Measurements from ENCODE around the gene GIMAP8. TPM values are rescaled to one million over a fixed set of nuclear protein-coding genes. Genes with fewer than 3 reads are reported as not detected.
A peak's percentile ranks its signal among the peaks of the same experiment; 100 is the strongest.

The GIMAP8 gene
- total RNA-seq, 6 experiments from 2014 or later, result 2.7 to 10.0 (median 6.2) TPM

- H3K27me3 ChIP-seq, result no peaks in the 10 kb centered on the region
- H3K27ac ChIP-seq, result no peak overlapping the region
- peaks cover 0 to 23% (median 8%) of the 10 kb centered on the region in 4 donors for H3K4me1 ChIP-seq
- intact Hi-C loops (cut with DNase I), result no loop called here
- no peak overlapping the region for H3K4me3 ChIP-seq
- DNase-seq (no peak), ATAC-seq (no peak)
- WGBS (ENCODE audit: insufficient coverage, low coverage, low lambda C conversion rate, missing lambda C conversion rate), result 93% methylated on average over 9 of the region's 22 CpGs
- TF ChIP-seq POLR2A (IDR thresholded peaks at IDR 0.05), result no peak
- TF ChIP-seq, protein P1, sequence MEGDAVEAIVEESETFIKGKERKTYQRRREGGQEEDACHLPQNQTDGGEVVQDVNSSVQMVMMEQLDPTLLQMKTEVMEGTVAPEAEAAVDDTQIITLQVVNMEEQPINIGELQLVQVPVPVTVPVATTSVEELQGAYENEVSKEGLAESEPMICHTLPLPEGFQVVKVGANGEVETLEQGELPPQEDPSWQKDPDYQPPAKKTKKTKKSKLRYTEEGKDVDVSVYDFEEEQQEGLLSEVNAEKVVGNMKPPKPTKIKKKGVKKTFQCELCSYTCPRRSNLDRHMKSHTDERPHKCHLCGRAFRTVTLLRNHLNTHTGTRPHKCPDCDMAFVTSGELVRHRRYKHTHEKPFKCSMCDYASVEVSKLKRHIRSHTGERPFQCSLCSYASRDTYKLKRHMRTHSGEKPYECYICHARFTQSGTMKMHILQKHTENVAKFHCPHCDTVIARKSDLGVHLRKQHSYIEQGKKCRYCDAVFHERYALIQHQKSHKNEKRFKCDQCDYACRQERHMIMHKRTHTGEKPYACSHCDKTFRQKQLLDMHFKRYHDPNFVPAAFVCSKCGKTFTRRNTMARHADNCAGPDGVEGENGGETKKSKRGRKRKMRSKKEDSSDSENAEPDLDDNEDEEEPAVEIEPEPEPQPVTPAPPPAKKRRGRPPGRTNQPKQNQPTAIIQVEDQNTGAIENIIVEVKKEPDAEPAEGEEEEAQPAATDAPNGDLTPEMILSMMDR (IDR thresholded peaks at IDR 0.05), result no peak
- H3K36me3 ChIP-seq, result peaks cover 0 to 5% (median 0%) of the 10 kb centered on the region in 4 donors
- no peaks in the 10 kb centered on the region for H3K9me3 ChIP-seq
These were observed 41.8 kb upstream of the GIMAP8 start for GRCh38 chr7:150408393-150409299.

DNA sequence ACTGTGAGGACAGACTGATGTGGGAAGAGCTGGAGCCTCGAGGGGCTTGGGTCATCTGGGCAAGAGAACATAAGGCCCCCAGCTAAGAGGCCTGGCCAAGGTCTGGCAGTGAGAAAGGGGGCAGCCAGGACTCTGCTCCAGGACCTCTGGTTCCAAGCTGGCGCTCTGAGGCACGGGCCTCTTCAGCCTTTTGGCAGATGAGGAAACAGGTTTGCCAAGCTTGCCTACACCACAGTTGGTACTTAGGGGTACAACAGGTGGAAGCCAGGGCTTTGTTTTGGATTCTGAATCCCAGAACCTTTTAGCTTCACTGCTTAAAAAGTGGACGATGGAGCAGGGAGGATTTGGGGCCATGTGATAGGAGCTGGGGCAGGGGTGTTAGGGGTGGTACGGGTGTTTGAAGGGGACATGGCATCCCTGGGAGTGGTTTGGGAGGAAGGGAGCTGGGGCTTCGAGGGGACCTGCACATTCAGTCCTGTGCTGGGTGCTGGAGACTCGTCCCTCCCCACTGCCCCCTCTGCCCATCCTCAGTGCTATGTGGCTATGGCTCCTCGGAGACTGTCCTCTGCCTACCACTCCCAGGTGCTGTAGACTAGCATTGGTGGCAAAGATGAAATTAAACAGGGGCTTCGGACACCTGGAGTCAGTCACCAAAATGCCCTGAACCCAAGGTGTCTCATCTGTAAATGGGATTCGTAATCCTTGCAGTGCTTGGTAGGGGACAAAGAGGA is 41.0 kb upstream of the GIMAP8 start:
- Histone ChIP-seq H3K27me3 (no peaks in the 10 kb centered on the region), H3K9me3 (no peaks in the 10 kb centered on the region), H3K36me3 (peaks cover 0 to 5% (median 0%) of the 10 kb centered on the region in 4 donors), H3K4me3 (no peak overlapping the region), H3K4me1 (peaks cover 0 to 18% (median 7%) of the 10 kb centered on the region in 4 donors), H3K27ac (no peak overlapping the region)
- intact Hi-C loops (cut with DNase I), result no loop called here
- no peak for ATAC-seq
- peak in 1 of 3 donors; percentile 28 for DNase-seq
- 85% methylated on average over 4 of the region's 10 CpGs for WGBS (ENCODE audit: insufficient coverage, low coverage, low lambda C conversion rate, missing lambda C conversion rate)
- TF ChIP-seq, protein P1 (IDR thresholded peaks at IDR 0.05), result no peak
- no peak for TF ChIP-seq POLR2A (IDR thresholded peaks at IDR 0.05)

DNA sequence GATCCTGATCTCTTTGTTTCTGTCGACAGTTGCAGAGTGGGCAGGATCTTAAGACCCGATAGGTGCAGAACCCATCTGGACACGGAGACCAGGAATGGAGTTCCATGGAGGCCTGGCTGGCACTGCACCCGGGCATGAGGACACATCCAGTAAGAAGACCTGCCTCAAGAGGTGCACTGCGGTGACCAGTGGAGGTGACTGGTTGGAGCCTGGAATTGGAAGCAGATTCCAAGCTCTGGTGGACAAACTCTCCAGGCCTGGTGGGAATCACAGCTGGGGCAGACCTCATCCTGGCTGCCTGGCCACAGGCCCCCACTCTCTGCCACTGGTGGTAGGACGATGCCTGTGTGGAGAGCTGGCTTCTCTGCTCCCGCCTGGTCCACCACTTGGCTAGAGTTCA is 40.3 kb upstream of the GIMAP8 start:
- Histone ChIP-seq H3K36me3 (peaks cover 0 to 5% (median 0%) of the 10 kb centered on the region in 4 donors), H3K27me3 (no peaks in the 10 kb centered on the region), H3K27ac (no peak overlapping the region), H3K9me3 (no peaks in the 10 kb centered on the region), H3K4me3 (no peak overlapping the region), H3K4me1 (peaks cover 0 to 23% (median 6%) of the 10 kb centered on the region in 4 donors)
- ATAC-seq, result no peak
- 60% methylated on average over 1 of the region's 7 CpGs for WGBS (ENCODE audit: insufficient coverage, low coverage, low lambda C conversion rate, missing lambda C conversion rate)
- intact Hi-C loops (cut with DNase I), result no loop called here
- DNase-seq, result no peak
- TF ChIP-seq POLR2A (IDR thresholded peaks at IDR 0.05), result no peak
- TF ChIP-seq, protein P1 (IDR thresholded peaks at IDR 0.05), result no peak

DNA sequence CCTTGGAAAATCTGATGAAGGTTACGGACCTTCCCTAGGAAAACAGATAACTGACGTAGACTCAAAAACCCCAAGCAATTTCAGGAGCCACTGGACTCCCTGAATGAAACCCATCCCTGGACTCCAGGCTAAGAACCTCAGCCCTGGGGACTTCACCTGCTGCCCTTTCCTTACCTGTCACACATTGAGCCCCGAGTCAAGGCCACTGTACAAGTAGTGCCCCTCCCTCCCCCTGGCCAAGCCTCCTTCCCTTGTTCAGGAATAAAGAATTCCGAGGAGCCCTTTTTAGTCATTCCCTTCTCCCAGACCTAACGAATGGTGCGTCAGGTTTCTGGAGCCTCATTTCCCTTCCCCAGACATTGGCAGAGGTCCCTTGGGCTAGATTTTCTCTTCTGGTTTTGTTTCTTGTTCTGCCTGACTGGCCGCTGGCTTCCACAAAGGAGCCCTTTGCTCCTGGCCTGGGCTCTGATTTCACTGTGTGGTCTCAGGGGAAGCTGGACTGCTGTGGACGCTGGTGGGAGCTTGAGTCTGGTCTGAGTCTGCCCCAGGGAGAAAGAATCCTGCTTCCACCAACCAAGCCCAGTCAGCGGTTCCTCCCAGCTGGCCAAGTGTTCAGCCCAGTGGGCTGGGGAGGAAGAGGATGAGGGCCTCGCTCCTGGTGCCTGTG is 39.6 kb upstream of the GIMAP8 start:
- no peak overlapping the region for H3K27ac ChIP-seq
- ATAC-seq, result no peak
- H3K4me3 ChIP-seq, result no peak overlapping the region
- intact Hi-C loops (cut with DNase I), result no loop called here
- H3K9me3 ChIP-seq, result no peaks in the 10 kb centered on the region
- H3K27me3 ChIP-seq, result no peaks in the 10 kb centered on the region
- DNase-seq, result no peak
- 91% methylated on average over 8 of the region's 10 CpGs for WGBS (ENCODE audit: insufficient coverage, low coverage, low lambda C conversion rate, missing lambda C conversion rate)
- no peak for TF ChIP-seq POLR2A (IDR thresholded peaks at IDR 0.05)
- TF ChIP-seq, protein P1 (IDR thresholded peaks at IDR 0.05), result no peak
- H3K4me1 ChIP-seq, result peaks cover 0 to 28% (median 8%) of the 10 kb centered on the region in 4 donors
- peaks cover 0 to 5% (median 0%) of the 10 kb centered on the region in 4 donors for H3K36me3 ChIP-seq
